Measurements from ENCODE around the gene DNAAF8.

DNAAF8 gene

DNA sequence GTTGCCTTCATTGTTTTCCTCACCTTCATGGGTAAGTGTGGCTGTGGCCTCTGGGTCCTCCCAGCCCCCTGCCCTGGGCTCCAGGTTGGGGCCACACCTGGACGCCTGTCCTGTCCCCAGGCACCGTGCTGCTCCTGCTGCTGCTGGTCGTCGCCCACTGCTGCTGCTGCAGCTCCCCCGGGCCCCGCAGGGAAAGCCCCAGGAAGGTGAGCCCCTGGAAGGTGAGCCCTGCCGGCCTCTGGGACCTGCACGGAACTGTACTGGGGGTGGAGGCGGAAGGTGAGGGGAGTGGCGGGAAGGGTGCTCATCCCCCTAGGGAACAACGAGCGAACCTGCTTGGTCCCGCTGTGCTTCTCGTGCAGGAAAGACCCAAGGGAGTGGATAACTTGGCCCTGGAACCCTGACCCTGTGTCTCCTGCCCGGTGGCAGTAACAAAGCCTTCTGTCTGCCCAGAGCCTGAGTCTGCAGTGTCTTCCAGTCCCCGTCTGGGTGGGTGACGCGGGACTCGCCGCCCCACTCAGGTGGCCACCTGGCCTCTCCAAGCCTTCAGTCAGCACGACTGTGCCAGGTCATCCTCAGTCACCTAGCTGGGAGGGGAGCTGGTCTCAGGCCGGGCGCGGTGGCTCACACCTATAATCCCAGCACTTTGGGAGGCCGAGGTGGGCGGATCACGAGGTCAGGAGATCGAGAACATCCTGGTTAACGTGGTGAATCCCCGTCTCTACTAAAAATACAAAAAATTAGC is 61.7 kb downstream of the DNAAF8 start:
- H3K4me1 ChIP-seq (ENCODE audit: control insufficient read depth, insufficient read depth, low read length), result no peaks in the 10 kb centered on the region
- peaks cover 20% of the 10 kb centered on the region for H3K36me3 ChIP-seq (ENCODE audit: control insufficient read depth, insufficient read depth, low read length)
- no peak overlapping the region for H3K9ac ChIP-seq (ENCODE audit: low read depth, low read length)
- H3K27me3 ChIP-seq (ENCODE audit: control insufficient read depth, insufficient read depth, low read length), result no peaks in the 10 kb centered on the region
- no peaks in the 10 kb centered on the region for H3K9me3 ChIP-seq (ENCODE audit: control insufficient read depth, insufficient read depth, low read length)
- H3K4me3 ChIP-seq (ENCODE audit: low read depth, low read length), result no peak overlapping the region

DNA sequence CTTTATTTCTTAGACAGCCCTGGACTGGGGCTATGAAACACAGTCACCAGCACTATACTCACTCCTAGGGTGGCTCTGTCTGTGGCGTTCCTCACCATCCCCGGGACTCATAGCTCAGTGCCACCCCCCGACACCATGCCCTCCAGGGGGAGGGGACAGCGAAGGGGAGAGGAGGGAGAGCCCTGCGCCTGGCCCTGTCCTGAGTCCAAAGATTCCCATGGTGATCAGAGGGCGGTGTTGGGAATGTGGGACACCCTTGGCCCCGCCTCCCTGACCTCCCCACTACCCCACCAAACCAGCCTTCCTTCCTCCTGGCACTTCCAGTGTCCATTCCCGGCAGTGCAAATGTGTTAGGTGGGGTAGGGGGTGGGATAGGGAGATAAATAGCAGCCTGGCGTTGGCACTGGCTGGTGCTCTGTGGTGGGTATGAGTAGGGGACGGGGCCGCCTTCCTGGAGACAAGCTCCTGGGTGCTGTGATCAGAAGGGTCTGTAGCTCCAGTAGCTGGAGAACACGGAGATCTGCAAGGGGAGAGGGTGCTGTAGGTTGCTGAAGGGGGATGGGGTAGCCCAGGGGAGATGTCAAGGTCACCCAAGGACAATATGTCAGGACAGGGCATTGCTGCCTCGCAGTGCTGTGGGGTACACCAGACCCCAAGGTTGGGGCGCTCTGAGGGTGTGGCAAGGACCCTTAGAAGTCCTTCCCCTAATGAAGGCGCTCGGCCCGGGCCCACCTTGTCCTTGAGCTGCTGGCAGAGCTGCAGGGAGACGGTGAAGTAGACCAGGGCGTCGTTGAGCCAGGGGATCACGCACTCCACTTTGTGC is 62.9 kb downstream of the DNAAF8 start:
- Histone ChIP-seq H3K4me3 (ENCODE audit: low read depth, low read length) (no peak overlapping the region), H3K9me3 (ENCODE audit: control insufficient read depth, insufficient read depth, low read length) (no peaks in the 10 kb centered on the region), H3K36me3 (ENCODE audit: control insufficient read depth, insufficient read depth, low read length) (peaks cover 20% of the 10 kb centered on the region), H3K27me3 (ENCODE audit: control insufficient read depth, insufficient read depth, low read length) (no peaks in the 10 kb centered on the region), H3K4me1 (ENCODE audit: control insufficient read depth, insufficient read depth, low read length) (no peaks in the 10 kb centered on the region), H3K9ac (ENCODE audit: low read depth, low read length) (no peak overlapping the region)

DNA sequence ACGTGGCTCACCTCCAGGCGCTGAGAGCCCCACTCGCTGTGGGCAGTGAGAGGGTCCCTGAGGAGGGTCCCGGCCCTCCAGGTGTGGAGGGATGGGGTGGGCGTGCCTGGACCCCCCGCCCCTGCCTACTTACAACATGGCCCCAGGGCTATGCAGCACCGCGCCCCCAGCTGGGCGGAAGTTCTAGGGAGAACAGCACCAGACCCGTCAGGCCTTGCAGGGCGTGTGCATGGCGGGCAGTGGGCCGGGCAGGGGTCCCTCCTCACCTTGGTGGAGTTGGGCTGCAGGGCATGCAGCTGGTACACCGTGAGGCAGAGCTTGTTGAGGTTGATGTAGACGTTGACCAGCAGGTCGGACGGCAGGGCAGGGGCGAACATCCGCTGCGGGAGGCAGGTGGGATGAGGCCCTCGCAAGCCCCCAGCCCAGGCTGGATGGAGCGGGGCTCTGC is 63.5 kb downstream of the DNAAF8 start:
- no peak overlapping the region for H3K9ac ChIP-seq (ENCODE audit: low read depth, low read length)
- H3K27me3 ChIP-seq (ENCODE audit: control insufficient read depth, insufficient read depth, low read length), result no peaks in the 10 kb centered on the region
- no peaks in the 10 kb centered on the region for H3K4me1 ChIP-seq (ENCODE audit: control insufficient read depth, insufficient read depth, low read length)
- H3K9me3 ChIP-seq (ENCODE audit: control insufficient read depth, insufficient read depth, low read length), result no peaks in the 10 kb centered on the region
- peaks cover 20% of the 10 kb centered on the region for H3K36me3 ChIP-seq (ENCODE audit: control insufficient read depth, insufficient read depth, low read length)
- H3K4me3 ChIP-seq (ENCODE audit: low read depth, low read length), result no peak overlapping the region

DNA sequence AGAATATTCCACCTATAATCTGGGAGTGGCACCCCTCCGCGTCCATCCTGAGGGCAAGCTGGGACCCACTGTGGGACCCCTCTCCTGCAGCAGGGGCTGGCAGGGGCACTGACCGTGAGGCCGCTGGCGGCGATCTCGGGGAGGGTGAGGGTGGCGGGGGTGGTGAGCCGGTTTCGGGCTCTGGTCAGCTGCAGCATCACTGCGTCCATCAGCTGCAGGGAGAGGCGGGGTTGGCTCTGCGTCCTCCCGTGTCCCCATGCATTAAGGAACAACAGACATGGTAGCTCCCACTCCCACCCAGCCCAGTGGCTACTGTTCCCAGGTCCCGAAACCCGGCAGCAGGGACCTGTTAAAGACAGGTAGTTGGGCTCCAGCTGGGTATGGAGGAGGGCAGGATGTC is 64.1 kb downstream of the DNAAF8 start:
- Histone ChIP-seq H3K4me1 (ENCODE audit: control insufficient read depth, insufficient read depth, low read length) (no peaks in the 10 kb centered on the region), H3K9me3 (ENCODE audit: control insufficient read depth, insufficient read depth, low read length) (no peaks in the 10 kb centered on the region), H3K36me3 (ENCODE audit: control insufficient read depth, insufficient read depth, low read length) (peaks cover 20% of the 10 kb centered on the region), H3K4me3 (ENCODE audit: low read depth, low read length) (no peak overlapping the region), H3K27me3 (ENCODE audit: control insufficient read depth, insufficient read depth, low read length) (no peaks in the 10 kb centered on the region), H3K9ac (ENCODE audit: low read depth, low read length) (no peak overlapping the region)

Data from iPS-15b (cell line).